Retinal pigment epithelial cell (primary cell): ENCODE measurements around the gene LARP4B.

Source experiments
- DNase-seq: peaks from one replicate; pipeline ENCODE4 v3.0.0-alpha.2; 2010; ENCODE audit warnings: low read depth
- H3K4me3 ChIP-seq: 2 replicates; pipeline ENCODE4 v1.5.1; 2011; ENCODE audit warnings: mild to moderate bottlenecking, low read length, control low read depth, moderate library complexity
- CTCF ChIP-seq: conservative IDR thresholded peaks from 2 replicates; pipeline ENCODE4 v1.5.1; 2011; ENCODE audit warnings: low read depth, low read length, control low read depth, inconsistent platforms

LARP4B gene

GRCh38 chr10:811379-812175 is 119.9 kb downstream of the LARP4B start:
- no peak for DNase-seq
- H3K4me3 ChIP-seq = no peak overlapping the region
- TF ChIP-seq CTCF = no peak

- peak; percentile 49 for TF ChIP-seq CTCF
- no peak overlapping the region for H3K4me3 ChIP-seq
- DNase-seq = no peak
Measured at GRCh38 chr10:810351-810846, 121.1 kb downstream of the LARP4B start.

- DNase-seq = no peak
- H3K4me3 ChIP-seq = no peak overlapping the region
- no peak for TF ChIP-seq CTCF
Measured at GRCh38 chr10:809671-810350, 121.7 kb downstream of the LARP4B start.

- TF ChIP-seq CTCF = no peak
- no peak overlapping the region for H3K4me3 ChIP-seq
- no peak for DNase-seq
Measured at GRCh38 chr10:807958-808353, 123.5 kb downstream of the LARP4B start.

- no peak overlapping the region for H3K4me3 ChIP-seq
- no peak for TF ChIP-seq CTCF
- no peak for DNase-seq
Measured at GRCh38 chr10:807163-807957, 124.1 kb downstream of the LARP4B start.

- DNase-seq = no peak
- no peak overlapping the region for H3K4me3 ChIP-seq
- TF ChIP-seq CTCF = no peak
Measured at GRCh38 chr10:806451-807162, 124.9 kb downstream of the LARP4B start.
